H9 (cell line): Measurements from ENCODE around the gene SMC4. TPM values are rescaled to one million over a fixed set of nuclear protein-coding genes. Genes with fewer than 3 reads are reported as not detected.

Experiments
- DNase-seq: peaks from one replicate; pipeline ENCODE4 v3.0.0-alpha.2; 2017
- H2AFZ ChIP-seq: one replicate; pipeline ENCODE4 v1.6.1; 2013; ENCODE audit warnings: mild to moderate bottlenecking, low read length, control low read depth, moderate library complexity
- H2AK5ac ChIP-seq: 2 replicates; pipeline ENCODE4 v1.6.1; 2013; ENCODE audit warnings: low read length, control low read depth, mixed read lengths; ENCODE audit not compliant: insufficient read length
- H2BK120ac ChIP-seq: one replicate; pipeline ENCODE4 v1.6.1; 2013; ENCODE audit warnings: low read depth, mild to moderate bottlenecking, low read length, control low read depth, inconsistent platforms; ENCODE audit not compliant: poor library complexity, severe bottlenecking
- H2BK12ac ChIP-seq: 2 replicates; pipeline ENCODE4 v1.6.1; 2013; ENCODE audit warnings: low read length, control low read depth, mixed read lengths, low read depth; ENCODE audit not compliant: insufficient read length
- H2BK15ac ChIP-seq: 2 replicates; pipeline ENCODE4 v1.6.1; 2013; ENCODE audit warnings: low read depth, low read length, control low read depth
- H2BK20ac ChIP-seq: one replicate; pipeline ENCODE4 v1.6.1; 2013; ENCODE audit warnings: low read depth, mild to moderate bottlenecking, low read length, control low read depth, inconsistent platforms; ENCODE audit not compliant: poor library complexity, severe bottlenecking
- H2BK5ac ChIP-seq: 2 replicates; pipeline ENCODE4 v1.6.1; 2013; ENCODE audit warnings: low read length, control low read depth, mixed read lengths; ENCODE audit not compliant: insufficient read length
- H3K14ac ChIP-seq: 2 replicates; pipeline ENCODE4 v1.6.1; 2013; ENCODE audit warnings: low read length, control low read depth; ENCODE audit not compliant: insufficient read depth
- H3K18ac ChIP-seq: 2 replicates; pipeline ENCODE4 v1.6.1; 2013; ENCODE audit warnings: low read depth, mild to moderate bottlenecking, mixed read lengths, low read length, control low read depth; ENCODE audit not compliant: insufficient read length
- H3K23ac ChIP-seq: 2 replicates; pipeline ENCODE4 v1.6.1; 2013; ENCODE audit warnings: low read length, control low read depth, mixed read lengths, low read depth; ENCODE audit not compliant: insufficient read length
- H3K23me2 ChIP-seq: 2 replicates; pipeline ENCODE4 v1.6.1; 2013; ENCODE audit warnings: low read depth, mild to moderate bottlenecking, mixed read lengths, low read length, control low read depth; ENCODE audit not compliant: insufficient read length, poor library complexity, severe bottlenecking
- H3K27ac ChIP-seq: 2 replicates; pipeline ENCODE4 v1.5.1; 2013; ENCODE audit warnings: low read length, control low read depth, mixed read lengths, low read depth; ENCODE audit not compliant: insufficient read length
- H3K27me3 ChIP-seq: 2 replicates; pipeline ENCODE4 v1.6.1; 2013; ENCODE audit warnings: low read length, control low read depth, inconsistent platforms; ENCODE audit not compliant: insufficient read depth
- H3K4ac ChIP-seq: 2 replicates; pipeline ENCODE4 v1.6.1; 2013; ENCODE audit warnings: low read depth, mild to moderate bottlenecking, control low read depth, inconsistent platforms, low read length, moderate library complexity
- H3K4me1 ChIP-seq: 2 replicates; pipeline ENCODE4 v1.6.1; 2013; ENCODE audit warnings: low read length, control low read depth, inconsistent platforms; ENCODE audit not compliant: insufficient read depth
- H3K4me2 ChIP-seq: 2 replicates; pipeline ENCODE4 v1.6.1; 2013; ENCODE audit warnings: low read length, control low read depth, mixed read lengths; ENCODE audit not compliant: insufficient read length, insufficient read depth
- H3K56ac ChIP-seq: 2 replicates; pipeline ENCODE4 v1.6.1; 2013; ENCODE audit warnings: low read depth, mild to moderate bottlenecking, mixed read lengths, low read length, control low read depth; ENCODE audit not compliant: insufficient read length
- H3K79me1 ChIP-seq: 2 replicates; pipeline ENCODE4 v1.6.1; 2013; ENCODE audit warnings: low read depth, mild to moderate bottlenecking, moderate library complexity, low read length, control low read depth, inconsistent platforms; ENCODE audit not compliant: insufficient read depth, poor library complexity, severe bottlenecking
- H3K79me2 ChIP-seq: 2 replicates; pipeline ENCODE4 v1.6.1; 2013; ENCODE audit warnings: low read length, control low read depth, inconsistent platforms; ENCODE audit not compliant: insufficient read depth
- H3K9ac ChIP-seq: 2 replicates; pipeline ENCODE4 v1.6.1; 2013; ENCODE audit warnings: low read length, control low read depth, mixed read lengths; ENCODE audit not compliant: insufficient read length; ENCODE audit errors: extremely low read depth
- H3K9me3 ChIP-seq: one replicate; pipeline ENCODE4 v1.6.1; 2013; ENCODE audit warnings: low read depth, low read length, inconsistent platforms; ENCODE audit not compliant: control insufficient read depth
- H3T11ph ChIP-seq: one replicate; pipeline ENCODE4 v1.6.1; 2013; ENCODE audit warnings: mild to moderate bottlenecking, low read length, control low read depth, inconsistent platforms
- H4K20me1 ChIP-seq: one replicate; pipeline ENCODE4 v1.6.1; 2013; ENCODE audit not compliant: control insufficient read depth, insufficient read length, insufficient read depth
- H4K5ac ChIP-seq: 2 replicates; pipeline ENCODE4 v1.6.1; 2013; ENCODE audit warnings: low read depth, mild to moderate bottlenecking, mixed read lengths, low read length, control low read depth; ENCODE audit not compliant: insufficient read length
- H4K8ac ChIP-seq: replicated peaks from 2 replicates; pipeline ENCODE4 v1.6.1; 2013; ENCODE audit warnings: low read length, control low read depth, mixed read lengths, low read depth; ENCODE audit not compliant: insufficient read length
- H4K91ac ChIP-seq: 2 replicates; pipeline ENCODE4 v1.6.1; 2013; ENCODE audit warnings: low read depth, mild to moderate bottlenecking, moderate library complexity, mixed read lengths, low read length, control low read depth; ENCODE audit not compliant: insufficient read length
- H3K27ac Mint-ChIP-seq, 3 experiments: 2 replicates in 2 of 3; 3 replicates in 1 of 3; pipeline ENCODE4 v1.8.0; 2020 to 2021; ENCODE audit warnings: mixed read lengths in 3 of 3, mild to moderate bottlenecking in 1 of 3, moderate library complexity in 1 of 3
- H3K27me3 Mint-ChIP-seq: 2 replicates; pipeline ENCODE4 v1.8.0; 2021; ENCODE audit warnings: low read depth, mild to moderate bottlenecking, moderate library complexity, mixed read lengths
- H3K36me3 Mint-ChIP-seq, 3 experiments: 2 replicates in 2 of 3; 3 replicates in 1 of 3; pipeline ENCODE4 v1.8.0; 2020 to 2021; ENCODE audit warnings: low read depth in 3 of 3, mixed read lengths in 3 of 3; ENCODE audit not compliant: insufficient read depth in 1 of 3
- H3K4me1 Mint-ChIP-seq, 2 experiments: 2 replicates each; pipeline ENCODE4 v1.8.0; 2020; ENCODE audit warnings: mixed read lengths in 2 of 2
- H3K4me3 Mint-ChIP-seq, 2 experiments: 2 replicates in 1 of 2; 3 replicates in 1 of 2; pipeline ENCODE4 v1.8.0; 2020 to 2021; ENCODE audit warnings: mild to moderate bottlenecking in 2 of 2, mixed read lengths in 2 of 2, moderate library complexity in 1 of 2
- H3K9me3 Mint-ChIP-seq, 2 experiments: 2 replicates in 1 of 2; 3 replicates in 1 of 2; pipeline ENCODE4 v1.8.0; 2020; ENCODE audit warnings: mild to moderate bottlenecking in 2 of 2, mixed read lengths in 2 of 2, moderate library complexity in 1 of 2
- CTCF ChIP-seq: fragments of 200-600 bp; sonication (generic); conservative IDR thresholded peaks from 3 replicates; pipeline ENCODE4 v1.8.0; 2021; ENCODE audit warnings: antibody characterized with exemption, mild to moderate bottlenecking
- WGBS: extraction: QIAGEN DNeasy Blood & Tissue Kit; methylation state at CpG from one replicate; pipeline ENCODE4 v1.1.7; 2013; ENCODE audit warnings: missing lambda C conversion rate, low lambda C conversion rate, mixed read lengths; ENCODE audit not compliant: insufficient read length; ENCODE audit errors: extremely low coverage; 5-methylcytosine and 5-hydroxymethylcytosine counted together
- total RNA-seq: library from RNA; stranded (reverse); gene quantifications from 2 replicates; pipeline ENCODE4 v1.2.1, GENCODE V29; 2021

Gene SMC4
- total RNA-seq, 1 experiment from 2014 or later = 130 TPM

GRCh38 chr3:160481856-160482255 lies 82.4 kb downstream of the SMC4 start:
- H2BK15ac ChIP-seq = no peak overlapping the region
- H3K79me2 ChIP-seq = no peaks in the 10 kb centered on the region
- Mint-ChIP-seq H3K4me3 (no peak overlapping the region), H3K36me3 (no peaks in the 10 kb centered on the region), H3K27me3 (no peaks in the 10 kb centered on the region), H3K4me1 (peaks cover 2 to 8% of the 10 kb centered on the region in 2 experiments; a peak in 1 of 4 replicates), H3K27ac (no peak overlapping the region; a peak in 1 of 7 replicates), H3K9me3 (no peaks in the 10 kb centered on the region)
- WGBS = no CpG with 5 or more reads among the region's 6 CpGs
- no peak overlapping the region for H3K14ac ChIP-seq
- H4K8ac ChIP-seq = no peak overlapping the region
- H3K27ac ChIP-seq = no peak overlapping the region
- H3K9me3 ChIP-seq = no peaks in the 10 kb centered on the region
- H3K18ac ChIP-seq = no peak overlapping the region
- no peaks in the 10 kb centered on the region for H3K27me3 ChIP-seq
- TF ChIP-seq CTCF = no peak
- no peak overlapping the region for H3T11ph ChIP-seq
- no peak overlapping the region for H2BK20ac ChIP-seq
- H3K56ac ChIP-seq = no peak overlapping the region
- no peak overlapping the region for H2BK12ac ChIP-seq
- no peak overlapping the region for H2BK120ac ChIP-seq
- no peaks in the 10 kb centered on the region for H3K23me2 ChIP-seq
- no peak overlapping the region for H2BK5ac ChIP-seq
- no peak overlapping the region for H4K5ac ChIP-seq
- H3K4me2 ChIP-seq = no peak overlapping the region
- no peak for DNase-seq
- H2AFZ ChIP-seq = no peak overlapping the region
- H3K9ac ChIP-seq = no peak overlapping the region
- no peak overlapping the region for H4K91ac ChIP-seq
- no peaks in the 10 kb centered on the region for H3K79me1 ChIP-seq
- H3K4ac ChIP-seq = no peak overlapping the region
- no peaks in the 10 kb centered on the region for H4K20me1 ChIP-seq
- H2AK5ac ChIP-seq = no peak overlapping the region
- no peaks in the 10 kb centered on the region for H3K4me1 ChIP-seq
- H3K23ac ChIP-seq = no peak overlapping the region
